Chondrocyte (in vitro differentiated cells): ENCODE measurements around the gene EYS. TPM values are rescaled to one million over a fixed set of nuclear protein-coding genes. Genes with fewer than 3 reads are reported as not detected.
"Not testable (repeated sequence)": the region's sequence is repeated elsewhere in the genome, so short reads cannot be mapped to it uniquely, and the experiment has no call there.

Experiments
- DNase-seq: peaks from one replicate; pipeline ENCODE4 v3.0.0; 2021; ENCODE audit warnings: mixed read lengths, low spot score
- H3K27ac Mint-ChIP-seq: one replicate; pipeline ENCODE4 v1.8.0; 2021; ENCODE audit warnings: mild to moderate bottlenecking, moderate library complexity, mixed read lengths; ENCODE audit not compliant: unreplicated experiment
- H3K27me3 Mint-ChIP-seq: 2 replicates; pipeline ENCODE4 v1.8.0; 2021; ENCODE audit warnings: low read depth, mixed read lengths
- H3K36me3 Mint-ChIP-seq: 2 replicates; pipeline ENCODE4 v1.8.0; 2021; ENCODE audit warnings: low read depth, mixed read lengths
- H3K4me1 Mint-ChIP-seq: 2 replicates; pipeline ENCODE4 v1.8.0; 2021; ENCODE audit warnings: low read depth, mild to moderate bottlenecking, mixed read lengths
- H3K4me3 Mint-ChIP-seq: one replicate; pipeline ENCODE4 v1.8.0; 2021; ENCODE audit warnings: mild to moderate bottlenecking, moderate library complexity, mixed read lengths; ENCODE audit not compliant: unreplicated experiment
- H3K9me3 Mint-ChIP-seq: 2 replicates; pipeline ENCODE4 v1.8.0; 2021; ENCODE audit warnings: low read depth, mixed read lengths
- CTCF ChIP-seq: fragments of 200-600 bp; sonication (generic); IDR thresholded peaks from 2 replicates; pipeline ENCODE4 v1.5.0; 2021; ENCODE audit warnings: antibody characterized with exemption, mild to moderate bottlenecking, moderate library complexity
- total RNA-seq: library from RNA; stranded (reverse); gene quantifications from 3 replicates; pipeline ENCODE4 v1.2.1, GENCODE V29; 2021

The EYS gene
- total RNA-seq, 1 donor from 2014 or later: not detected

- TF ChIP-seq CTCF: no peak
- H3K4me1 Mint-ChIP-seq: no peaks in the 10 kb centered on the region
- no peaks in the 10 kb centered on the region for H3K36me3 Mint-ChIP-seq
These were observed 1763.2 kb downstream of the EYS start for GRCh38 chr6:63943826-63944225.

GRCh38 chr6:63941747-63942470 lies 1765.1 kb downstream of the EYS start:
- H3K36me3 Mint-ChIP-seq: no peaks in the 10 kb centered on the region
- no peaks in the 10 kb centered on the region for H3K4me1 Mint-ChIP-seq
- DNase-seq: no peak
- H3K4me3 Mint-ChIP-seq: no peak overlapping the region
- peaks cover 6% of the 10 kb centered on the region for H3K27me3 Mint-ChIP-seq
- no peaks in the 10 kb centered on the region for H3K9me3 Mint-ChIP-seq
- TF ChIP-seq CTCF: no peak
- H3K27ac Mint-ChIP-seq: no peak overlapping the region

More at GRCh38 chr6:63943826-63944225, 1763.2 kb downstream of the EYS start:
- Mint-ChIP-seq H3K27ac (no peak overlapping the region), H3K9me3 (no peaks in the 10 kb centered on the region), H3K4me3 (no peak overlapping the region), H3K27me3 (peaks cover 12% of the 10 kb centered on the region)
- no peak for DNase-seq

- no peak overlapping the region for H3K27ac Mint-ChIP-seq
- H3K36me3 Mint-ChIP-seq: no peaks in the 10 kb centered on the region
- H3K4me1 Mint-ChIP-seq: no peaks in the 10 kb centered on the region
- H3K9me3 Mint-ChIP-seq: no peaks in the 10 kb centered on the region
- H3K4me3 Mint-ChIP-seq: no peak overlapping the region
- H3K27me3 Mint-ChIP-seq: peaks cover 10% of the 10 kb centered on the region
- DNase-seq: no peak
- TF ChIP-seq CTCF: no peak
These were observed 1767.0 kb downstream of the EYS start for GRCh38 chr6:63940056-63940455.

- Mint-ChIP-seq H3K27me3 (peaks cover 7% of the 10 kb centered on the region), H3K4me3 (no peak overlapping the region), H3K36me3 (no peaks in the 10 kb centered on the region), H3K27ac (no peak overlapping the region), H3K9me3 (no peaks in the 10 kb centered on the region), H3K4me1 (no peaks in the 10 kb centered on the region)
- DNase-seq: no peak
- TF ChIP-seq CTCF: no peak
These were observed 1770.6 kb downstream of the EYS start for GRCh38 chr6:63936399-63936798.

- no peaks in the 10 kb centered on the region for H3K36me3 Mint-ChIP-seq
- no peaks in the 10 kb centered on the region for H3K9me3 Mint-ChIP-seq
- H3K27ac Mint-ChIP-seq: no peak overlapping the region
- H3K27me3 Mint-ChIP-seq: peaks cover 7% of the 10 kb centered on the region
- TF ChIP-seq CTCF: no peak
- DNase-seq: no peak
- H3K4me3 Mint-ChIP-seq: no peak overlapping the region
- H3K4me1 Mint-ChIP-seq: no peaks in the 10 kb centered on the region
These were observed 1771.3 kb downstream of the EYS start for GRCh38 chr6:63935732-63936131.

GRCh38 chr6:63933948-63934347 lies 1773.1 kb downstream of the EYS start:
- H3K4me3 Mint-ChIP-seq, DNase-seq, H3K4me1 Mint-ChIP-seq, H3K36me3 Mint-ChIP-seq, H3K9me3 Mint-ChIP-seq, H3K27me3 Mint-ChIP-seq, H3K27ac Mint-ChIP-seq: not testable (repeated sequence)
